ENCODE measurements around the gene TNRC6B. TPM values are rescaled to one million over a fixed set of nuclear protein-coding genes. Genes with fewer than 3 reads are reported as not detected.
"Not testable (repeated sequence)": the region's sequence is repeated elsewhere in the genome, so short reads cannot be mapped to it uniquely, and the experiment has no call there.

Gene TNRC6B
- total and polyA plus RNA-seq, 9 donors = 7.0 to 21.7 (median 9.7) TPM

GRCh38 chr22:40157330-40157945 is 20.3 kb upstream of the TNRC6B start:
- Histone ChIP-seq H3K4me3 (ENCODE audit: low read length) (no peak overlapping the region), H3K9me3 (replicated peaks; ENCODE audit: control insufficient read depth, low read depth, low read length) (no peaks in the 10 kb centered on the region), H3K36me3 (ENCODE audit: control insufficient read depth, insufficient read depth, low read length) (peaks cover 3% of the 10 kb centered on the region), H3K27ac (ENCODE audit: low read length) (peak overlapping the region; percentile 39), H3K27me3 (ENCODE audit: control insufficient read depth, insufficient read depth, low read length) (no peaks in the 10 kb centered on the region), H3K4me1 (ENCODE audit: control insufficient read depth, insufficient read depth, low read length) (no peaks in the 10 kb centered on the region)
- DNase-seq = peak; percentile 60
- WGBS (ENCODE audit: insufficient coverage) = no CpG with 5 or more reads among the region's 4 CpGs

GRCh38 chr22:40161194-40161593 is 16.5 kb upstream of the TNRC6B start:
- Histone ChIP-seq H3K4me3 (ENCODE audit: low read length) (no peak overlapping the region), H3K9me3 (replicated peaks; ENCODE audit: control insufficient read depth, low read depth, low read length) (no peaks in the 10 kb centered on the region), H3K27ac (ENCODE audit: low read length) (no peak overlapping the region), H3K36me3 (ENCODE audit: control insufficient read depth, insufficient read depth, low read length) (peaks cover 3% of the 10 kb centered on the region), H3K27me3 (ENCODE audit: control insufficient read depth, insufficient read depth, low read length) (no peaks in the 10 kb centered on the region), H3K4me1 (ENCODE audit: control insufficient read depth, insufficient read depth, low read length) (no peaks in the 10 kb centered on the region)
- no peak for DNase-seq
- no CpG with 5 or more reads among the region's 1 CpG for WGBS (ENCODE audit: insufficient coverage)

- not testable (repeated sequence) for H3K27me3 ChIP-seq (ENCODE audit: control insufficient read depth, insufficient read depth, low read length); DNase-seq; H3K4me3 ChIP-seq (ENCODE audit: low read length); H3K4me1 ChIP-seq (ENCODE audit: control insufficient read depth, insufficient read depth, low read length); H3K27ac ChIP-seq (ENCODE audit: low read length); H3K9me3 ChIP-seq (replicated peaks; ENCODE audit: control insufficient read depth, low read depth, low read length); H3K36me3 ChIP-seq (ENCODE audit: control insufficient read depth, insufficient read depth, low read length)
- no CpG with 5 or more reads among the region's 2 CpGs for WGBS (ENCODE audit: insufficient coverage)
Measured at GRCh38 chr22:40165537-40165936, 12.2 kb upstream of the TNRC6B start.

- DNase-seq = peak; percentile 92
- peak overlapping the region; percentile 95 for H3K27ac ChIP-seq (ENCODE audit: low read length)
Measured at GRCh38 chr22:40175611-40176244, 2.0 kb upstream of the TNRC6B start.

GRCh38 chr22:40176921-40177737 is 596 bp upstream of the TNRC6B start:
- WGBS (ENCODE audit: insufficient coverage) = 13% methylated on average over 8 of the region's 14 CpGs
- peak overlapping the region; percentile 95 for H3K27ac ChIP-seq (ENCODE audit: low read length)
- DNase-seq = peak; percentile 71
- H3K9me3 ChIP-seq (replicated peaks; ENCODE audit: control insufficient read depth, low read depth, low read length) = no peaks in the 10 kb centered on the region
- H3K27me3 ChIP-seq (ENCODE audit: control insufficient read depth, insufficient read depth, low read length) = no peaks in the 10 kb centered on the region
- H3K4me1 ChIP-seq (ENCODE audit: control insufficient read depth, insufficient read depth, low read length) = peaks cover 28% of the 10 kb centered on the region
- H3K36me3 ChIP-seq (ENCODE audit: control insufficient read depth, insufficient read depth, low read length) = peaks cover 2% of the 10 kb centered on the region
- H3K4me3 ChIP-seq (ENCODE audit: low read length) = peak overlapping the region; percentile 93

More at GRCh38 chr22:40175611-40176244, 2.0 kb upstream of the TNRC6B start:
- Histone ChIP-seq H3K4me1 (ENCODE audit: control insufficient read depth, insufficient read depth, low read length) (peaks cover 21% of the 10 kb centered on the region), H3K36me3 (ENCODE audit: control insufficient read depth, insufficient read depth, low read length) (no peaks in the 10 kb centered on the region), H3K27me3 (ENCODE audit: control insufficient read depth, insufficient read depth, low read length) (no peaks in the 10 kb centered on the region), H3K9me3 (replicated peaks; ENCODE audit: control insufficient read depth, low read depth, low read length) (no peaks in the 10 kb centered on the region), H3K4me3 (ENCODE audit: low read length) (no peak overlapping the region)
- whole genome bisulfite sequencing (ENCODE audit: insufficient coverage) = 50% methylated on average over 3 of the region's 12 CpGs

GRCh38 chr22:40178417-40179409 is 988 bp downstream of the TNRC6B start:
- Histone ChIP-seq H3K27me3 (ENCODE audit: control insufficient read depth, insufficient read depth, low read length) (no peaks in the 10 kb centered on the region), H3K9me3 (replicated peaks; ENCODE audit: control insufficient read depth, low read depth, low read length) (no peaks in the 10 kb centered on the region), H3K36me3 (ENCODE audit: control insufficient read depth, insufficient read depth, low read length) (peaks cover 2% of the 10 kb centered on the region), H3K27ac (ENCODE audit: low read length) (peak overlapping the region; percentile 83), H3K4me3 (ENCODE audit: low read length) (peak overlapping the region; percentile 93), H3K4me1 (ENCODE audit: control insufficient read depth, insufficient read depth, low read length) (peaks cover 34% of the 10 kb centered on the region)
- WGBS (ENCODE audit: insufficient coverage) = 0% methylated on average over 4 of the region's 17 CpGs
- peak; percentile 93 for DNase-seq

- no peaks in the 10 kb centered on the region for H3K27me3 ChIP-seq (ENCODE audit: control insufficient read depth, insufficient read depth, low read length)
- peaks cover 2% of the 10 kb centered on the region for H3K36me3 ChIP-seq (ENCODE audit: control insufficient read depth, insufficient read depth, low read length)
- peak; percentile 67 for DNase-seq
- no CpG with 5 or more reads among the region's 2 CpGs for WGBS (ENCODE audit: insufficient coverage)
- H3K9me3 ChIP-seq (replicated peaks; ENCODE audit: control insufficient read depth, low read depth, low read length) = no peaks in the 10 kb centered on the region
- peak overlapping the region; percentile 83 for H3K27ac ChIP-seq (ENCODE audit: low read length)
- H3K4me3 ChIP-seq (ENCODE audit: low read length) = peak overlapping the region; percentile 93
- peaks cover 36% of the 10 kb centered on the region for H3K4me1 ChIP-seq (ENCODE audit: control insufficient read depth, insufficient read depth, low read length)
Measured at GRCh38 chr22:40179526-40179925, 1.8 kb downstream of the TNRC6B start.

GRCh38 chr22:40180403-40180802 is 2.7 kb downstream of the TNRC6B start:
- H3K4me3 ChIP-seq (ENCODE audit: low read length) = no peak overlapping the region
- H3K4me1 ChIP-seq (ENCODE audit: control insufficient read depth, insufficient read depth, low read length) = peaks cover 36% of the 10 kb centered on the region
- no peak for DNase-seq
- H3K9me3 ChIP-seq (replicated peaks; ENCODE audit: control insufficient read depth, low read depth, low read length) = no peaks in the 10 kb centered on the region
- WGBS (ENCODE audit: insufficient coverage) = 41% methylated on average over 3 of the region's 4 CpGs
- no peak overlapping the region for H3K27ac ChIP-seq (ENCODE audit: low read length)
- no peaks in the 10 kb centered on the region for H3K27me3 ChIP-seq (ENCODE audit: control insufficient read depth, insufficient read depth, low read length)
- H3K36me3 ChIP-seq (ENCODE audit: control insufficient read depth, insufficient read depth, low read length) = peaks cover 2% of the 10 kb centered on the region

GRCh38 chr22:40181323-40181722 is 3.6 kb downstream of the TNRC6B start:
- no peak for DNase-seq
- Histone ChIP-seq H3K4me1 (ENCODE audit: control insufficient read depth, insufficient read depth, low read length) (peaks cover 34% of the 10 kb centered on the region), H3K4me3 (ENCODE audit: low read length) (no peak overlapping the region), H3K27ac (ENCODE audit: low read length) (peak overlapping the region; percentile 6), H3K36me3 (ENCODE audit: control insufficient read depth, insufficient read depth, low read length) (peaks cover 2% of the 10 kb centered on the region), H3K27me3 (ENCODE audit: control insufficient read depth, insufficient read depth, low read length) (no peaks in the 10 kb centered on the region), H3K9me3 (replicated peaks; ENCODE audit: control insufficient read depth, low read depth, low read length) (no peaks in the 10 kb centered on the region)
- 41% methylated on average over 2 of the region's 3 CpGs for whole genome bisulfite sequencing (ENCODE audit: insufficient coverage)
